Stimulated activated CD4-positive, alpha-beta T cell treated with anti-CD3 and anti-CD28 coated beads, Interleukin-15, amount 100 ng/mL, for 24 hours (primary cell): Measurements from ENCODE around the gene WASF2.
"Not testable (repeated sequence)": the region's sequence is repeated elsewhere in the genome, so short reads cannot be mapped to it uniquely, and the experiment has no call there.

ENCODE experiments used
- DNase-seq: peaks from one replicate; pipeline ENCODE4 v3.0.0-alpha.2; 2020

WASF2 gene

GRCh38 chr1:27491748-27492700 is 2.1 kb upstream of the WASF2 start:
- no peak for DNase-seq

DNA sequence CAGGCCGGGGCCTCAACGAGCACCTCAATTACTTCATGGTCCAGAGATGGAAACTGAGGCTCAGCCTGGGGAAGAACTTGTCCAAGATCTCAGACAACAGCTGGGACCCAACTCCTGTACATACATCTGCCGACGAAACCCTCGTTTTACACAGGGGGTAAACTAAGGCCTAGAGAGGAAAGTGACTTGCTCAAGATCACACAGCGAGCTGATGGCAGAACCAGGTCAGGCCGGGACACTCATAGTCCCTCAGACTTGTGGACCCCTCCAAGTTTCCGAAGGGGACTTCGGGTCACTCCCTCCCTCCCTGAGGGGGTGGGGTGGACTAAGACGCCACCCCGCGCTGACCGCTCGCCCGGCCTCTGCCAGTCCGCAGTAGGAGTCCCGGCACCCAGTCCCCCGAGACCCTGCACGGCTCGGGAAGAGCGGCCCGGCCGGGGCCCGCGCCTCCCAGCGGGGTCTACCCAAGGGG is 430 bp downstream of the WASF2 start:
- DNase-seq: peak; percentile 33

GRCh38 chr1:27487966-27488884 is 1.7 kb downstream of the WASF2 start:
- no peak for DNase-seq

GRCh38 chr1:27485363-27485762 is 4.6 kb downstream of the WASF2 start:
- DNase-seq: no peak

DNA sequence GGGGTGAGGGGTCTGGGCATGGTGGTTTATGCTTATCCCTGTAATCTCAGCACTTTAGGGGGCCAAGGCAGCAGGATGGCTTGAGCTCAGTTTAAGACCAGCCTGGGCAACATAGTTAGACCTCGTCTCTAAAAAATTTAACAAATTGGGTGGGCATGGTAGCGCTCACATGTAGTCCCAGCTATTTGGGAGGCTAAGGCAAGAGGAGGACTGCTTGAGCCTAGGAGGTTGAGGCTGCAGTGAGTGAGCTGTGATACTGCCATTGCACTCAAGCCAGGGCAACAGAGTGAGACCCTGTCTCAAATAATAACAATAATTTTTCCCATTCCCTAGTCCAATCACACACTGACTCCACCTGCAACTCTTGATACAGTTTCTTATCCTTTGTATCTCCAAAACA is 6.3 kb downstream of the WASF2 start:
- DNase-seq: no peak

GRCh38 chr1:27481994-27482620 is 7.9 kb downstream of the WASF2 start:
- DNase-seq: no peak

DNA sequence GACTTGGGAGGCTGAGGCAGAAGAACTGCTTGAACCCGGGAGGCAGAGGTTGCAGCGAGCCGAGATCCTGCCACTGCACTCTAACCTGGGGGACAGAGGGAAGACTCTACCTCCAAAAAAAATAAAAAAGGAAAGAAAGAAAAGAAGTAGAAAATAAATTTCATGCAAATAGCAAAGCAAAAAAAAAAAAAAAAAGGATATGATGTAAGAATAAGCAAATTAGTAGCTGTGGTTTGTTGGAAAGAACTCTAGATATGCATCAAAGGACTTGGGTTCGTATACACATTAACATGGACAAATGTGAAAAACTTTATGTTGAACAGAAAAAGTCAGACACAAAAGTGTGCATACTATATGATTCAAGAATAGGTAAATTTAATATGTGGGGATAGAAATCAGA is 11.9 kb downstream of the WASF2 start:
- no peak for DNase-seq

- DNase-seq: peak; percentile 34
Observed at GRCh38 chr1:27476237-27476636, 13.7 kb downstream of the WASF2 start.

DNA sequence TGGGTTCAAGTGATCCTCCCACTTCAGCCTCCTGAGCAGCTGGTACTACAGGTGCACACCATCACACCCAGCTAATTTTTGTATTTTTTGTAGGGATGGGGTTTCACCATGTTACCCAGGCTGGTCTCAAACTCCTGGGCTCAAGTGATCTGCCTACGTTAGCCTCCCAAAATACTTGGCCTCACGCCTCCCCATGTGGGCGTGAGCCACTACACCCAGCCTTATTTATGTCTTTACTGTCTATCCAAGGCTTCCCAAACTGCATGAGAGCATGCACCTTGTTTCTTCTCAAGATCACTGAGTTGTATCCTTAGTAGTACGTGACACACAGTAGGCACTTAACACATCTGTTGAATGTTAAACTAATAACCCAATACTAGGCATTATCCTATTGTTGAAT is 14.2 kb downstream of the WASF2 start:
- no peak for DNase-seq

DNA sequence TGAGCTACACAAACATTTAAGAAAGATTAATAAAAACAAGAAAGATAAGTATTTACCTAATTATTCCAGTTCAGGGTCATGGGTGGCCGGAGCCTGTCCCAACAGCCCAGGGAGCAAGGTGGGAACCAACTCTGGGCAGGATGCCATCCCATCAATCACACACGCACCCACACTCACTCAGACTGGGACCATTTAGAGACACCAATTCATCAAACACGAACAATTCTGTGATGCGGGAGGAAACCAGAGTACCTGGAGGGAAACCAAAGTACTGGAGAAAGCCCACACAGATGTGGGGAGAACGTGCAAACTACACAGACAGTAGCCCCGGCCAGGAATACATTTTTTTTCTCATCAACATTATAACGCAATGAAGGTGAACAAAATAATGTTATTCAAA is 16.2 kb downstream of the WASF2 start:
- no peak for DNase-seq

- not testable (repeated sequence) for DNase-seq
Observed at GRCh38 chr1:27472098-27472497, 17.9 kb downstream of the WASF2 start.

GRCh38 chr1:27471477-27471876 is 18.5 kb downstream of the WASF2 start:
- DNase-seq: no peak

- no peak for DNase-seq
Observed at GRCh38 chr1:27469334-27469733, 20.6 kb downstream of the WASF2 start.

DNA sequence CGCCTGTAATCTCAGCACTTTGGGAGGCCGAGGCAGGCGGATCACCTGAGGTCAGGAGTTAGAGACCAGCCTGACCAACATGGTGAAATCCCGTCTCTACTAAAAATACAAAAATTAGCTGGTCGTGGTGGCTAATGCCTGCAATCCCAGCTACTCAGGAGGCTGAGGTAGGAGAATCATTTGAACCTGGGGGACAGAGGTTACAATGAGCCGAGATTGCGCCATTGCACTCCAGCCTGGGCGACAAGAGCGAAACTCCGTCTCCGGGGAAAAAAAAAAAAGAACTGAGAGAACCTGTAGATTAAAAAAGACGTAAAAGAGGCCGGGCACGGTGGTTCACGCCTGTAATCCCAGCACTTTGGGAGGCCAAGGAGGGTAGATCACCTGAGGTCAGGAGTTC is 21.6 kb downstream of the WASF2 start:
- not testable (repeated sequence) for DNase-seq

DNA sequence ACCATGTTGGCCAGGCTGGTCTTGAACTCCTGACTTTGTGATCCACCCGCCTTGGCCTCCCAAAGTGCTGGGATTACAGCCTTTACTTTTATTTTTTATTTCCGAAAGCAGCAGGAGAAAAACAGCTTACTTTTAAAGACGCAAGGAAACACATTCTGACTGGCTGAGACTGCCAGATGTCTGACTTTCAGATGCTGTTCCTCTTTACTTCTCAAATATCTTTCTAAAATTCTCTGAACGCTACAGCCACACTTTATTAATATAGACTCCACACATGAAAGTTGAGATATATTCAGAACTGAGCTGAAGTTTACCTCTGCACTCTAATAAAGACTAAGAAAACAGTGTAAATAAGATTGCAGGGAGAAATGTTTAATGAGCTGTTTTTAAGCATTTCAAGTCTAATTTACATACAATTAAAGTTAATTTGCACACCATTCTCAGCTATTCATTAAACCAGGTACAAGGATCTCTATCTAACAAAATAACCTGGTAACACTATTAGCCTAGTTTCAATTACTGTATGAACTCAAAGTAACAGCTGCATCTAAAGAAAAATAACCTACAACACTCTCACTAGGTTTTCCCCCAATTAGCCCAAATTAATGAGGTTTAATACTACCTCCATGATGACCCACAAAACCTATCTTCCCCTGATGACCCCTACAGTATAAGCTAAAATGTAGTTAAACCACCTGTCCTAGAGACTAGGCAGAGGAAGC is 24.9 kb downstream of the WASF2 start:
- no peak for DNase-seq

DNA sequence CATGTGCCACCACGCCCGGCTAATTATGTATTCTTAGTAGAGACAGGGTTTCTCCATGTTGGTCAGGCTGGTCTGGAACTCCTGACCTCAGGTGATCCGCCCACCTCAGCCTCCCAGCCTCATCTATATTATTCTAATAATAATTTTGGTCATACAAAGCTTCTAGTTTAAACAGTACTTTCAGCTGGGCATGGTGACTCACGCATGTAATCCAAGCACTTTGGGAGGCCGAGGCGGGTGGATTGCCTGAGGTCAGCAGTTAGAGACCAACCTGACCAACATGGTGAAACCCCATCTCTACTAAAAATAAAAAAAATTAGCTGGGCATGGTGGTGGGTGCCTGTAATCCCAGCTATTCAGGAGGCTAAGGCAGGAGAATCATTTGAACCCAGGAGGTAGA is 26.1 kb downstream of the WASF2 start:
- not testable (repeated sequence) for DNase-seq

- DNase-seq: not testable (repeated sequence)
Observed at GRCh38 chr1:27458521-27458920, 31.4 kb downstream of the WASF2 start.

DNA sequence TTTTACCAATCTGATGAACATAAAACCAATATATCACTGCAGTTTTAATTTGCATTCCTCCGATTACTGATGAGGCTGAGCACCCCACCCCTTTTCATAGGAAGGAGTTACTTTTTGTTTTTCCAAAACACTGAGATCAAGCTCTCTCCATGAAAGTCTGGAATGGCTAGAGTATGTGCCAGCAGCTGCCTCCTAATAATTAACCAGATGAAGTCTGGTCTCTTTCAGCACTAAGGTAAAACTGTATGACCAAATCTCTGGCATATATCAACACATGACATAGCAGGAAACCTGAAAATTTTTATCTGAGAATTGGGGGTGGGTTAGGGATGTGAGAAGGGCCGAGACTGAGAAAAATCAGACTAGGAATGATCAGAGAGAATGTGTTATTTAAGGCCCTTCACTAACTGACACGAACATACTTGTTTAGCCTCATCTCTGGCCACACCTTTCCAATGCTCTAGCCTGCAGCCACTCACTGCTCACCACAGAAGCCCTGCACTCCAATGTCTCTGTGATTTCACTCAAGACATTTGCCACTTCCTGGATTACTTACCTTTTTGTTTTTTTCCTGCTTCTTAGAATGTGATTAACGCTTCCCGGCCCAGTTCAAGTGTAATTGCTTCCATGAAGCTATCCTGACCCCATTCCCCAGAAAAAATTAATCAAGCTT is 34.7 kb downstream of the WASF2 start:
- peak; percentile 22 for DNase-seq

- DNase-seq: no peak
Observed at GRCh38 chr1:27454610-27455009, 35.4 kb downstream of the WASF2 start.

- no peak for DNase-seq
Observed at GRCh38 chr1:27451343-27451742, 38.6 kb downstream of the WASF2 start.

DNA sequence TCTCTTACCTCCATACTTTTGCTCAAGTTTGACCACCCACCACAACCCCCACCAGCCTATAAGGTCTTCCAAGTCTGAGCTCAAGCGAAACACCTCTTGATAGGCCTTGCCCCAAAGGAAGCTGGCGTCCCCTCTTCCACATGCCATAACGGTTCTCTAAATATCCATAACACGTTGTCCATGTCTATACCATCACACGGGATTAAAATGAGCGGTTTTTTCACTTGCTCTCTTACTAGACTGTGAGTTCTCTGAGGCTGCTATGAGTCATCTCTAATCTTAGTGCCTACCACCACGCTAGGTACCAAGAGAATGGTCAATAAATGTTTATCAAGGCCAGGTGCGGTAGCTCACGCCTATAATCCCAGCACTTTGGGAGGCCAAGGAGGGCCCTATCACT is 41.0 kb downstream of the WASF2 start:
- DNase-seq: no peak

DNA sequence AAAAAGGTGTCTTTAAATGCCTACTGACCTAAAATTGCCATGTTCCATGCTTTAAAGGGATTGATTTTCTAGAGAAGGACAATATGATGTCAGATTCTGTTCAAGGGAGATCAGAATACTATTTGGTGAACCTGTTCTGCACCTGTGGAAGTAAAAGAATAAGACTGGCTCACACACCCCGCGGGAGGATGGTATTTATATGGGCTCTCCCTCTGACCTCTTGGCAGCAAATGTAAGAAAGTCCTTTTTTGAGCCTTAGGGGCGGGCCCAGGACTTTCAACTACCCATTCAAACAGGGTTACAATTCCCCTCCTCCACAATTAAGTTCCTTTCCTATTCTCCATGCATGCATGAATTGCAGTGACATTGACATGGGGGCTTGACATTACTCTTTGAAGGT is 42.1 kb downstream of the WASF2 start:
- no peak for DNase-seq
